ENCODE results near the gene STXBP1. TPM values are rescaled to one million over a fixed set of nuclear protein-coding genes. Genes with fewer than 3 reads are reported as not detected.
A peak's percentile ranks its signal among the peaks of the same experiment; 100 is the strongest.

Gene STXBP1
- total and polyA plus RNA-seq, 2 donors (not counting 1 experiment from before 2014, with no cell fraction given), result 25.6 to 36.0 TPM

- H3K4me1 ChIP-seq (ENCODE audit: control insufficient read depth, extremely low read depth, insufficient read depth, low read length), result peaks cover 7% of the 10 kb centered on the region
- peak within 1 kb of the TSS; percentile 96 for H2AFZ ChIP-seq (ENCODE audit: low read length)
- no peaks in the 10 kb centered on the region for H3K79me2 ChIP-seq (ENCODE audit: control insufficient read depth, insufficient read depth, low read length)
- peak within 1 kb of the TSS; percentile 76 for H3K9ac ChIP-seq (ENCODE audit: insufficient read depth, low read length)
- H4K20me1 ChIP-seq (ENCODE audit: control insufficient read depth, extremely low read depth, insufficient read depth, low read length), result no peaks in the 10 kb centered on the region
- peak; percentile 92 to 94 for DNase-seq (ENCODE audit: low read depth in 2 of 2)
- H3K9me3 ChIP-seq (ENCODE audit: control insufficient read depth, insufficient read depth, low read depth, low read length), result no peaks in the 10 kb centered on the region
- peak within 1 kb of the TSS; percentile 71 to 88 (median 82) for H3K4me3 ChIP-seq (replicated peaks in 1 of 4; ENCODE audit: control extremely low read depth in 1 of 4, insufficient read depth in 1 of 4, low read depth in 3 of 4, low read length in 4 of 4)
- peaks cover 1% of the 10 kb centered on the region for H3K36me3 ChIP-seq (ENCODE audit: control insufficient read depth, insufficient read depth, low read length)
- TF ChIP-seq EZH2 (IDR thresholded peaks at IDR 0.05; ENCODE audit: low read length, missing control alignments), result no peak
- no peak for TF ChIP-seq CTCF (conservative IDR thresholded peaks at IDR 0.05 in 1 of 2, IDR thresholded peaks at IDR 0.05 in 1 of 2; ENCODE audit: low read depth in 1 of 2, low read length in 2 of 2)
- no peaks in the 10 kb centered on the region for H3K27me3 ChIP-seq (ENCODE audit: control insufficient read depth, insufficient read depth, low read length)
- peak within 1 kb of the TSS; percentile 94 for H3K4me2 ChIP-seq (ENCODE audit: extremely low read depth, insufficient read depth, low read length)
- peak within 1 kb of the TSS; percentile 82 for H3K27ac ChIP-seq (ENCODE audit: insufficient read depth, low read length)
Observed at GRCh38 chr9:127715470-127716337, 103.6 kb downstream of the STXBP1 start, which contains the start of the genes PTRH1 and TTC16. TSS of gene PTRH1 (minus strand) at chr9:127715663. CDS start at chr9:127715639, 24 bp downstream. TSS of gene TTC16 (plus strand) at chr9:127716079. CDS start at chr9:127716146, 67 bp downstream.

- Histone ChIP-seq H4K20me1 (ENCODE audit: control insufficient read depth, extremely low read depth, insufficient read depth, low read length) (no peaks in the 10 kb centered on the region), H3K9ac (ENCODE audit: insufficient read depth, low read length) (peak overlapping the region; percentile 76), H3K27ac (ENCODE audit: insufficient read depth, low read length) (peak overlapping the region; percentile 82), H3K4me3 (replicated peaks in 1 of 4; ENCODE audit: control extremely low read depth in 1 of 4, insufficient read depth in 1 of 4, low read depth in 3 of 4, low read length in 4 of 4) (peak overlapping the region; percentile 62 to 88 (median 77)), H3K4me1 (ENCODE audit: control insufficient read depth, extremely low read depth, insufficient read depth, low read length) (peaks cover 7% of the 10 kb centered on the region), H3K36me3 (ENCODE audit: control insufficient read depth, insufficient read depth, low read length) (peaks cover 1% of the 10 kb centered on the region), H3K4me2 (ENCODE audit: extremely low read depth, insufficient read depth, low read length) (peak overlapping the region; percentile 81), H3K27me3 (ENCODE audit: control insufficient read depth, insufficient read depth, low read length) (no peaks in the 10 kb centered on the region), H2AFZ (ENCODE audit: low read length) (peak overlapping the region; percentile 88), H3K9me3 (ENCODE audit: control insufficient read depth, insufficient read depth, low read depth, low read length) (no peaks in the 10 kb centered on the region), H3K79me2 (ENCODE audit: control insufficient read depth, insufficient read depth, low read length) (no peaks in the 10 kb centered on the region)
- no peak for DNase-seq (ENCODE audit: low read depth in 2 of 2)
- TF ChIP-seq EZH2 (IDR thresholded peaks at IDR 0.05; ENCODE audit: low read length, missing control alignments) (no peak), CTCF (conservative IDR thresholded peaks at IDR 0.05 in 1 of 2, IDR thresholded peaks at IDR 0.05 in 1 of 2; ENCODE audit: low read depth in 1 of 2, low read length in 2 of 2) (no peak)
Observed at GRCh38 chr9:127716412-127716811, 104.3 kb downstream of the STXBP1 start.

GRCh38 chr9:127717766-127718165 is 105.7 kb downstream of the STXBP1 start:
- no peak for TF ChIP-seq EZH2 (IDR thresholded peaks at IDR 0.05; ENCODE audit: low read length, missing control alignments)
- no peak for DNase-seq (ENCODE audit: low read depth in 2 of 2)
- Histone ChIP-seq H3K9ac (ENCODE audit: insufficient read depth, low read length) (no peak overlapping the region), H3K4me3 (replicated peaks in 1 of 4; ENCODE audit: control extremely low read depth in 1 of 4, insufficient read depth in 1 of 4, low read depth in 3 of 4, low read length in 4 of 4) (no peak overlapping the region), H3K4me1 (ENCODE audit: control insufficient read depth, extremely low read depth, insufficient read depth, low read length) (peaks cover 7% of the 10 kb centered on the region), H3K4me2 (ENCODE audit: extremely low read depth, insufficient read depth, low read length) (no peak overlapping the region), H3K9me3 (ENCODE audit: control insufficient read depth, insufficient read depth, low read depth, low read length) (no peaks in the 10 kb centered on the region), H2AFZ (ENCODE audit: low read length) (no peak overlapping the region), H3K27me3 (ENCODE audit: control insufficient read depth, insufficient read depth, low read length) (no peaks in the 10 kb centered on the region), H4K20me1 (ENCODE audit: control insufficient read depth, extremely low read depth, insufficient read depth, low read length) (no peaks in the 10 kb centered on the region), H3K36me3 (ENCODE audit: control insufficient read depth, insufficient read depth, low read length) (no peaks in the 10 kb centered on the region), H3K27ac (ENCODE audit: insufficient read depth, low read length) (no peak overlapping the region), H3K79me2 (ENCODE audit: control insufficient read depth, insufficient read depth, low read length) (no peaks in the 10 kb centered on the region)

All from fibroblast of lung (primary cell).